BJ (cell line): ENCODE results near the gene GAK. TPM values are rescaled to one million over a fixed set of nuclear protein-coding genes. Genes with fewer than 3 reads are reported as not detected.

Experiments used
- CTCF ChIA-PET: fragments of 350-600 bp; formaldehyde crosslinking; extraction: SDS; loops from one replicate; lab custom pipeline; 2021; ENCODE audit warnings: antibody characterized with exemption, inconsistent platforms; lab: Yijun Ruan, JAX
- POLR2A ChIA-PET: fragments of 300-600 bp; sonication (Branson Sonifier 250); formaldehyde crosslinking; extraction: SDS; loops from one replicate; lab custom pipeline; 2021; ENCODE audit warnings: antibody characterized with exemption; lab: Charles Lee
- DNase-seq: peaks from one replicate; pipeline ENCODE4 v3.0.0-alpha.2; 2011; ENCODE audit warnings: low read depth
- H3K27me3 ChIP-seq: 2 replicates; pipeline ENCODE4 v1.6.0; 2011; ENCODE audit warnings: low read length; ENCODE audit not compliant: control insufficient read depth, insufficient read depth
- H3K36me3 ChIP-seq: 2 replicates; pipeline ENCODE4 v1.5.1; 2011; ENCODE audit warnings: low read length; ENCODE audit not compliant: control insufficient read depth, insufficient read depth
- H3K4me3 ChIP-seq: 2 replicates; pipeline ENCODE4 v1.5.1; 2011; ENCODE audit warnings: low read depth, mild to moderate bottlenecking, control low read depth, low read length
- polyA plus RNA-seq: library from polyadenylated mRNA; depleted of rRNA; stranded (reverse); fragments of >200 nt; gene quantifications from 2 replicates; pipeline ENCODE4 v1.2.3, GENCODE V29; 2011
- TF ChIP-seq, protein P1 (sequence below): IDR thresholded peaks from 2 replicates; pipeline ENCODE4 v1.5.1; 2011; ENCODE audit warnings: low read depth, mild to moderate bottlenecking, control low read depth, inconsistent platforms, low read length, moderate library complexity; ENCODE audit not compliant: insufficient read depth

The GAK gene
- polyA plus RNA-seq, 1 experiment: 26.3 TPM

DNA sequence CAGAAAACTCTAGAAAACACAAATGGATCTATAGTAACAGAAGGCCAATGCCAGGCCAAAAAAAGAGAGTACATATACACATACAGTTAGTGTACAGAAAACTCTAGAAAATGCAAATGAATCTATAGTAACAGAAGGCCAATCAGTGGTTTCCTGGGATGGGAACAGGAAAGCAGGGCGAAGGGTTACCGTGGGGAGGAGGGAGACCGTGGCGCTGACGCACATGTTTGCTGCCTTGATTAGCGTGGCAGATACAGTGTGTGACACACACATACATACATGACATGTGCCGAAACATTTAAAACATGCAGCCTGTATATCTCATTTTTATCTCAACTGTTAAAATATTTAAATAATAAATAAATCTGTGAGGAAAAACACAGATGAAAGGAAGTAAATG lies 14.7 kb downstream of the GAK start:
- CTCF ChIA-PET: interaction anchor here (1.0 kb wide), 1 partner anchor 9 kb away, joined by 3 read pairs; no protein-coding TSS in a partner anchor
- DNase-seq: no peak
- H3K4me3 ChIP-seq: no peak overlapping the region
- TF ChIP-seq, protein P1, sequence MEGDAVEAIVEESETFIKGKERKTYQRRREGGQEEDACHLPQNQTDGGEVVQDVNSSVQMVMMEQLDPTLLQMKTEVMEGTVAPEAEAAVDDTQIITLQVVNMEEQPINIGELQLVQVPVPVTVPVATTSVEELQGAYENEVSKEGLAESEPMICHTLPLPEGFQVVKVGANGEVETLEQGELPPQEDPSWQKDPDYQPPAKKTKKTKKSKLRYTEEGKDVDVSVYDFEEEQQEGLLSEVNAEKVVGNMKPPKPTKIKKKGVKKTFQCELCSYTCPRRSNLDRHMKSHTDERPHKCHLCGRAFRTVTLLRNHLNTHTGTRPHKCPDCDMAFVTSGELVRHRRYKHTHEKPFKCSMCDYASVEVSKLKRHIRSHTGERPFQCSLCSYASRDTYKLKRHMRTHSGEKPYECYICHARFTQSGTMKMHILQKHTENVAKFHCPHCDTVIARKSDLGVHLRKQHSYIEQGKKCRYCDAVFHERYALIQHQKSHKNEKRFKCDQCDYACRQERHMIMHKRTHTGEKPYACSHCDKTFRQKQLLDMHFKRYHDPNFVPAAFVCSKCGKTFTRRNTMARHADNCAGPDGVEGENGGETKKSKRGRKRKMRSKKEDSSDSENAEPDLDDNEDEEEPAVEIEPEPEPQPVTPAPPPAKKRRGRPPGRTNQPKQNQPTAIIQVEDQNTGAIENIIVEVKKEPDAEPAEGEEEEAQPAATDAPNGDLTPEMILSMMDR: no peak
- POLR2A ChIA-PET: no interaction called here
- no peaks in the 10 kb centered on the region for H3K36me3 ChIP-seq
- no peaks in the 10 kb centered on the region for H3K27me3 ChIP-seq

GRCh38 chr4:915595-915994 lies 16.5 kb downstream of the GAK start:
- CTCF ChIA-PET: interaction anchor here (0.5 kb wide), 1 partner anchor 37 kb away, joined by 3 read pairs; no protein-coding TSS in a partner anchor
- POLR2A ChIA-PET: no interaction called here
- no peak for DNase-seq
- H3K36me3 ChIP-seq: peaks cover 7% of the 10 kb centered on the region
- H3K27me3 ChIP-seq: no peaks in the 10 kb centered on the region
- no peak overlapping the region for H3K4me3 ChIP-seq
- TF ChIP-seq, protein P1: no peak

- DNase-seq: no peak
- Histone ChIP-seq H3K27me3 (no peaks in the 10 kb centered on the region), H3K36me3 (peaks cover 7% of the 10 kb centered on the region), H3K4me3 (no peak overlapping the region)
- TF ChIP-seq, protein P1: no peak
- POLR2A ChIA-PET: no interaction called here
- CTCF ChIA-PET: no interaction called here
These were observed 17.1 kb downstream of the GAK start for GRCh38 chr4:915041-915474.

DNA sequence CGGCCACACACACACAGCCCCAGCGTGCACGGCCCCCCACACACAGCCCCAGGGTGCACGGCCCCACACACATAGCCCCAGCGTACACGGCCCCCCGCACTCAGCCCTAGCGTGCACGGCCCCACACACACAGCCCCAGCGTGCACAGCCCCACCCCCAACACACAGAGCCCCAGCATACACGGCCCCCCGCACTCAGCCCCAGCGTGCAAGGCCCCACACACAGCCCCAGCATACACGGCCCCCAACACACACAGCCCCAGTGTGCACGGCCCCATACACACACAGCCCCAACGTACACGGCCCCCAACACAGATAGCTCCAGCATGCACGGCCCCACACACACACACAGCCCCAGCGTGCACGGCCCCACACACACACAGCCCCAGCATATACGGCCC lies 17.6 kb downstream of the GAK start:
- TF ChIP-seq, protein P1: no peak
- Histone ChIP-seq H3K4me3 (no peak overlapping the region), H3K36me3 (peaks cover 9% of the 10 kb centered on the region), H3K27me3 (no peaks in the 10 kb centered on the region)
- no peak for DNase-seq
- ChIA-PET CTCF (interaction anchor here (0.6 kb wide), 1 partner anchor 78 kb away, joined by 3 read pairs; no protein-coding TSS in a partner anchor), POLR2A (no interaction called here)

DNA sequence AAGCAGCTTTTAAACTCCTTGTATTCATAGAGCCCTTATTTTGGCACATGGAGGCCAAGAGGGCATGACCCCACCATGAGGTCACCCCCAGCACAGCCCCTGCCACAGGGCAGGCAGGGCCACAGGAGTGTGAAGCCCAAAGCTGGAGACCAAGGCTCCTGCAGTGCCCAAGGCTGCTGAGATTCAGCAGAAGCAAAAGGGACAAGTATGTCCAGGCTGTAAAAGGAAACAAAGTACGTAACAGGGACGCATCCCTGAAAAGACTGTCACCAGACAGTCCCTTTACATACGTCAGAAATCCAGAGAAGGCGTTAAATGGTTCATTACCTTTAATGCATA lies 18.9 kb downstream of the GAK start:
- no peak for DNase-seq
- no peak overlapping the region for H3K4me3 ChIP-seq
- H3K36me3 ChIP-seq: peaks cover 11% of the 10 kb centered on the region
- TF ChIP-seq, protein P1: no peak
- ChIA-PET POLR2A (no interaction called here), CTCF (interaction anchor here (1.1 kb wide), 1 partner anchor 17 kb away, joined by 5 read pairs; no protein-coding TSS in a partner anchor)
- no peaks in the 10 kb centered on the region for H3K27me3 ChIP-seq
